Ecto neural progenitor cell (in vitro differentiated cells): ENCODE results near the gene SRSF12.
"Not testable (repeated sequence)": the region's sequence is repeated elsewhere in the genome, so short reads cannot be mapped to it uniquely, and the experiment has no call there.

Source experiments
- DNase-seq: peaks from one replicate; pipeline ENCODE4 v3.0.0-alpha.2; 2018; ENCODE audit warnings: low spot score

Gene SRSF12

DNA sequence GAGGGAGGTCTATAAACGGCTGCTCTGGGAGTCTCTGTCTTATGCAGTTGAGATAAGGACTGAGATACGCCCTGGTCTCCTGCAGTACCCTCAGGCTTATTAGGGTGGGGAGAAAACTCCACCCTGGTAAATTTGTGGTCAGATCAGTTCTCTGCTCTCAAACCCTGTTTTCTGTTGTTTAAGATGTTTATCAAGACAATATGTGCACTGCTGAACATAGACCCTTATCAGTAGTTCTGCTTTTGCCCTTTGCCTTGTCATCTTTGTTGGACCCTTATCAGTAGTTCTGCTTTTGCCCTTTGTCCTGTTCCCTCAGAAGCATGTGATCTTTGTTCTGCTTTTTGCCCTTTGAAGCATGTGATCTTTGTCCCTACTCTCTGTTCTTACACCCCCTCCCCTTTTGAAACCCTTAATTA is 10.4 kb upstream of the SRSF12 start:
- not testable (repeated sequence) for DNase-seq

DNA sequence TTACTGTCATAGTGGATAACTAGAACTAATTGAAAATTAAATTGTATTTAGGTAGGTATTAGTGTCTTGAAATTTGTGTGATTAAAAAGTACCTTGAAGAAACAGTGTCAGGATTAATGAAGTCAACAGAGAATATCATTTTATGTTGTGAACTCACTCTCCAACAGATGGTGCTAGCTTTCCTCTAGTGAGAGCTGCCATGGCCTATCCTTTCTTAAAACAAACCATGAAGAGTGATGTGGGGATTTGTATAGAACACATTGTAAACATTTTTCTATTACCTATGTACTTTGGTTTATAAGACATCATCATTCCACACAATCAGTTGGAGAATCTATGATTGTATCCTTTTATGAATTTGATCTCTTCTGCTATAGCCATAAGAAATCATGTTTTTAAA is 4.8 kb upstream of the SRSF12 start:
- DNase-seq = peak; percentile 5

DNA sequence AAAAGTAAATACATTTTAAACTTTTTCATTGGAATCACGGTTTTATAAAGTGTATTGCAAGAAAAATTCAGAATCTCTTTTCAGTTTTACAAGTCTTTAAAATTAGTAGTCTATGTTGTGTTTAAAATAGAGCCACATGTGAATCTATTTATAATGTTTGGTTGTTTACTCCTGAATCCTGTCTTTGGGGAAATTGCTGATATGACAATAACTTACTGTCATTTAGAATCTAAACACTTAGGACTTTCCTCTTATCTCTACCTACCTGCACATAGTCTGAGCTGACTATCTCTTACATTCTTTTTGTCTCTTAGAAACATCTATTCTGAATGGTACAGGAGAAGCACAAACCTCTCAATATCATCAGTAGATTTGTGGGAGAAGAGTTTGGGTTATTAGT is 4.1 kb upstream of the SRSF12 start:
- no peak for DNase-seq

DNA sequence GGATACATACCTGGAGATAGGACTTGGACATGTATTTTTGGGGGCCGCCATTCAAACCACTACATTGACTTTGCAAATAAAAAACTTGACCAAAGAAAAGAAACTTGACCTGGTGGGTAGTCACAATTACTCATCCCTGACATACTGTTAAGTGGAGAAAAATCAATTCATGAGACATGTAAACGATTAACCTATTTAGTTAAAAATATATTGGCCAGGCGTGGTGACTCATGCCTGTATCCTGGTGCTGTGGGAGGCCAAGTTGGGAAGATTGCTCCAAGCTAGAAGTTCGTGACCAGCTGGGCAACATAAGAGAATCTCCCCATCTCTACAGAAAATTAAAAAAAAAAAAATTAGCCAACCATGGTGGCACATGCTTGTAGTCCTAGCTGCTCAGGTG is 2.5 kb upstream of the SRSF12 start:
- DNase-seq = no peak

DNA sequence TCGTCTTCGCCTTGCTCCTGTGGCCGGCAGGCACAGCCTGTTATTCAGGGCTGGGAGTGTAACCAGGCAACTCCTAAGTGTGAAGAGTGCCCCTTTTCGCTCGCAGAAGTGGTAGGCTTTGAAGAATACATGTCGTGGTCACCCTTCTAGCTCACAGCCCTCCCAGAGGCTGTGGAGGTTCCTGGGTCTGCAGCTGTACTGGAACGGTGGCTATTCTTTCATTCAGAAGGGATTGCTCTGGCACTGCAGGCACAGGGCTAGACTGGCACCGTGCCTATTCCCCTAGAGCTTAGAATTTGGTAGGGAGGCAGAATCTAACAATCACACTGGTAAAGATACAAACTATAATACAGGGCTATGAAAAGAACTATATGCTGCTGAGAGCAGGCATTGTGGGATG is 1.1 kb upstream of the SRSF12 start:
- no peak for DNase-seq

DNA sequence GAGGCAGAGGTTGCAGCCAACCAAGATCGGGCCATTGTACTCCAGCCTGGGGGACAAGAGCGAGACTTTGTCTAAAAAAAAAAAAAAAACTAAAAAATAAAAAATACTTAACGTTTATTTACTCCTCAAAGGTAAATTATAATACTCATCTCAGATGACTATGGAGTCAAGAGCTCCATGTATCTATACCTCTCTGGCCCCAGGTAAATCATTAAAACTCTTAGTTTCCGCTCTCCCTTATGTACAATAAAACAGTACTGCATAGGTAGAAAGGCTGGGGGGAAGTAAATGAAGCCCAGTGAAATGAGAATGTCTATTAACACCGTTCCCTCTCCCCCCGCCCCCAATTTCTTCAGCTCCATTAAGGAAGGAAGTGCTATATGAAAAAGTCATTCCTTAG is 1.2 kb downstream of the SRSF12 start:
- DNase-seq = no peak

DNA sequence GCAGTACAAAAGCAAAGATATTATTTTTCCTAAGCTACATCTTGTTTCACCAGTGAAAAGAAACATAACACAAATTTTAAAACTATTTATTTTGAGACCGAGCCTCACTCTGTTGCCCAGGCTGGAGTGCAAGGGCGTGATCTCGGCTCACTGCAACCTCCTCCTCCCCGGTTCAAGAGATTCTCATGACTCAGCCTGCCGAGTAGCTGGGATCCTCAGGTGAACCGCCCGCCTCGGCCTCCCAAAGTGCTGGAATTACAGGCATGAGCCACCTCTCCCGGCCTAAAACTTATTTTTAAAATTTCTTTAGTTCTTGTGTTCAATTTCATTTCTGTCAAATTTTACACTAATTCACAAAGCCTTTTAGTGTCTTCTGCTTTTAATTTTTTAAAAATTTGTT is 5.9 kb downstream of the SRSF12 start:
- no peak for DNase-seq

DNA sequence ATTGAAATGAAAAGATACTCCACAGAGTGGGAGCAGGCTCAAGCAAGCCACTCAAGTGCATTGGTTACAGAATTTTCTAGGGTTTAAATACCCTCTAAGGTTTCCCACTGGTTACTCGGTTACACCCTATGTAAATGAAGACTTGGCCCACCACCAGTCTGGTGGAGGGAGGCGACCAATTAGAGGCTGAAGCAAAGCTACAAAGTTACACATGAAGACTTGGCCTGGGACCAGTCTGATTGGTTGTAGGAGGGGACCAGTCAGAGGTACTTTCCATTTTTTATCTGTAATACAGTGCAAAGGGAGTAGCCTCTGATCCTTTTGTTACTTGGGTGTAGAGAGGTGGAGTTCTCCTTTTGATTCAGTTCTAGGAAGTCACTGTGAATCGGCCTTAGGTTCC is 7.6 kb downstream of the SRSF12 start:
- DNase-seq = no peak

DNA sequence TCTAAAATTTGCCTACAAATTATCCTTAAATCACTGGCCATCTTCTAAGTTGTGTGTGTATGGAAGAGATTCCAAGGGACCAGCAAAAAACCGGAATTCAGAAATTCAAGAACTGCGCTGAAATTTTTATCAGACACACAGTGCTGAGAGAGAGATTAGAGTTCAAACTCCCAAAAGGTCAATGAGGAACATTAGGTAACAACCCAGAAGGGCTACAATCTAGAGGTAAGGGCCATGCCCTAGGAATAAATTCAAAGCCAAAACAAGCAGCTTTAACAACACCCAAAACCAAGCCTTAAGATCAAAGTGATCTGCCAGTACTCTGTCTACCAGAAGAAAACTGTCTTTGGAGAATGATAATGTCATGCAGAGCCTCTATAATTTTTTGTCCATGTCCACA is 17.8 kb downstream of the SRSF12 start:
- no peak for DNase-seq

DNA sequence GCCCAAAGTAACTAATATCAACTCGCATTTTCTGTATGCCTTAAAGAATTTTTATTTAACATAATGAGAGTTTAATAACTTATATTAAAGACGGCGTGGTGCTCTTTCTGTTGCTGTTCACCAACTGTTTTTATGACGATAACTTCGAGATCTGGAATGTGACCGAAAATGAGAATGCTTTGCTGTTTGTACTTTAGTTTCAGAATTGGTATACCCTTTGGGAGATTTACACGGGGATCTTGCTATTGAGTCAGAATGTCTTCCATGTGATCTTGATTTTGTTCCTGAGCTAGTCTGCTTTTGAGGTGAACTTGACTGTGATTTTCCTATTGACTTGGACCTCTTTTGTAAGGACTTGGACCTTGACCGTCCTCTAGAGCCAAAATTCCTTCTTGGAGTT is 19.4 kb downstream of the SRSF12 start:
- DNase-seq = no peak

DNA sequence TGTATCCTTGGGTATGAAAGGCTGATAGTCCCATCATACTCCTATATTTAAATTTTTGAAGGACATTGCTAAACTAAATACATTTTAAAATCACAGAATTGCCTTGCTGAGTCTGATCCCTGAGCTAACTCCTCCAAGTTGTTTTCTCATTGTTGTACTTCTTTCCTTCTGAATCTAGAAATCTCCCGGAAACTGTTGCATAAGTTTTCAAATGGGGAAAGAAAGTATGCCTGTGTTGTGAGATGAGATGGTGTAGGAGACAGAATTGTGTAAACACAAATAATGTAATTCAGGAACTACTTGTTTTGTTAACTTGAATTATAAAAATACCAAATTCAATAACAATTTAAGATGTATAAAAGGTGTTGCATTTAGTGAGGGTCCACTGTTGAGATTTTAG is 30.0 kb downstream of the SRSF12 start:
- no peak for DNase-seq

DNA sequence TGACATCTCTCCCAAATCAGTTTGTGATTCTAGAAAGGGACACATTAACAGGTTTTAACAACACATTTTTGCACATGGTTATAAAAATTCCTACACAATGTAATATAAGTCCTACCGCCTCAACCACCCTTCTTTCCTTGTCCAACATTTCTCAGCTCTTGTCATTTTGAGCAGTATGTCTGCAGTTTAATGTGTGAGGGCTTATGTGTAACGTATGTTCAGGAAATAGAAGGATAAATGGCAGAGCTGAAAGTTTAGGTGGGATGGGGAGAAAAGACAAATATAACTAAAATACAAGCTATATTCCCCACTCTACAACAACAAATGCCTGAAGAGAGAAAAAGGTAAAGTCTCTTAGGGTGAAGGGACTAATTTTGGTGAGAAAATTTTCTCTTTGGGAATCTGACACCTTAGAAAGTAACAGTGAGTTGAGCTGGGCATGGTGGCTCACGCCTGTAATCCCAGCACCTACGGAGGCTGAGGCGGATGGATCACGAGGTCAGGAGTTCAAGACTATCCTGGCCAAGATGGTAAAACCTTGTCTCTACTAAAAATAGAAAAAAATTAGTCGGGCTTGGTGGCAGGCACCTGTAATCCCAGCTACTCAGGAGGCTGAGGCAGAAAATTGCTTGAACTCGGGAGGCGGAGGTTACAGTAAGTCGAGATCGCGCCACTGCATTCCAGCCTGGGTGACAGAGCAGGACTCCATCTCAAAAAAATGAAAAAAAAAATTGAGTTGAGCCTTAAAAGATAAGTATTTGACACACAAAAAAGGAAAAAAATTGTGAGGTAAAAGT is 32.3 kb downstream of the SRSF12 start:
- DNase-seq = no peak

DNA sequence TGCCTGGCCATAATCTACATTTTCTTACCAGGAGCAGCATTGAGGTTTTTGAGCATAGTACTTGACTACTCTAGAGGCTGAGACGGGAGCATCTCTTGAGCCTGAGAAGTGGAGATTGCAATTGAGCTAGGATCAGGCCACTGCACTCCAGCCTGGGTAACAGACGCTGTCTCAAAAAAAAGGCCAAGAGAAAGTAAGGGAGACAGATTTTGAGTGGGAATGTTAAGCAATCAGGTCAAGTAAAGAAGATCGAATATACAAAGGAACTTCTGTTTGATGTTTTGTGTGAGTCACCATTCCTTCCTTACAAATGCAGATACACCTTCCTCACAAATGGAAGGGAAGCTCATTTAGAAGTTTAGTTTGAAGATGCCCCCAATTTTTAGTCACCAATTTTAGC is 32.9 kb downstream of the SRSF12 start:
- no peak for DNase-seq

DNA sequence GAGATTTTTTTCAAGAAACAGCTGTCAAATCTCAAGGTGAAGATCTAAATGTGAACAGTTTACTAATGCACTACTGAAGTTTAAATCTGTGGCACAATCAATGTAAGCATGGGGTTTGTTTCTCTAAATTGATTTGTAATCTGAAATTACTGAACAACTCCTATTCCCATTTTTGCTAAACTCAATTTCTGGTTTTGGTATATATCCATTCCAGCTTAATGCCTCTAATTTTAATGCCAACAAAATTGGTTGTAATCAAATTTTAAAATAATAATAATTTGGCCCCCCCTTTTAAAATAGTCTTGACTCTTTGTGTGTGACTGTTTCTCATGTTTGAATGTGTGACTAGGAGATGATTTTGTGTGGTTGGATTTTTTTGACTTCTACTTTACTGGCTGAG is 33.3 kb downstream of the SRSF12 start:
- no peak for DNase-seq

DNA sequence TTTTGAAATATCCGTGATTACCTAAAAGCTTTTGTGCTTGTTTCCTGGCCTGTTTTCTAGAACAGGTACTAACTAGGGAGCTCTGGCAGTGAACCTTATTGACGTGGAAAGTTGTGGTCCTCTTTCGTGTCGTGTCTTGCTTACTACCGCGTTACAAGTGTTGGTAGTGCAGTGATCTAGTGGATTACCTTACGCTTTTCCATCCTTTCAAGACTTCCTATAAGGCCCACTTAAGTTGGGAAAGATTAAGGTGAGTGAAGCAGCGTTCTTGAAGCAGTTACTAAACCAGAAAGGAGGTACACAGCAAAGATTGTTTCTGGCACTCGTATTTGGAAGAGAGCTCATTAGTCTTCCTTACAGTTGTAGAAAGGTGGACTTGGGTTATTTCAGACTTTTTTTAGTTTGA is 35.4 kb downstream of the SRSF12 start:
- DNase-seq = no peak

DNA sequence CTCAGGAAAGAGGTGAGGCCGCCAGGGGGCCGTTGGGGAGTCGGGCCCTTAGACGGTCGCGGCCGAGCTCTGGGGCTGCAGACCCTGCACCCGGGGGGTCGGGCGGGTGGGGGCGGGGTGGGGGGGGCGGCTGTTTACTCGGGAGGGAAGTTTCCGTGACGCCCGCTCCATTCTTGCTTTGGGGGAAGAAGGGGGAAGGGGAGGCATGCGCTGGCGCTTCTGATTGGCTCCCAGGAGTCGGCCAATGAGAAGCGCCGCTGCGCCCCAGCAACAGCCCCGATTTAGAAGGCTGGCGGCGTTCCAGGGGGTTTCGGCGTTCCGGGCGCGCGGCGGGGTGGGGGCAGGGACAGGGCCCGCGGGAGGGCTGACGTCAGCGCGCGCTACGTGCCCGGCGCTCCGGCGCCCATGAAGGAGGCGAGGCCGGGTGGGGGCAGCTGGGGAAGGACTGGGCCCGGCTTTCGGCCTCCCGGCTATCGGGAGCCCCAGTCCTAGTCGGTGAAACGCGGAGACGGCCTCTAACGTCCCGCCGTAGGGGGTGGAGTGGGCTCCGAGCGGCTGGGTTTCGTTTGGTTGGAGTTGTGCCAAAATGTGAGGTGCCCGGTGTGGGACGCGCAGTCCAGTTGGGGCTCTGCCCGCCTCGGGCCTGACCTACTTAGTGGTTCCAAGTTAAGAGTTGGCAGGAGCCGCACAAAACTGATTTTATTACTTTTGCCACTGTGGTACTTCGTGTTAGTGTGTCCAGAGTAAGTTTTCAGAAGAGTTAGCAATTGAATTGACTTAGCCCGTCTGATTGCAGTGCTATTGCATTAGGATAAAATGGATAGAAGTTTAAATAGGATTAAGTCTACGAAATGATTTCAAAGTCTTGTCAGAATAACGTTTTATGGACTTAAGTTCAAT is 36.2 kb downstream of the SRSF12 start:
- DNase-seq = peak; percentile 95

DNA sequence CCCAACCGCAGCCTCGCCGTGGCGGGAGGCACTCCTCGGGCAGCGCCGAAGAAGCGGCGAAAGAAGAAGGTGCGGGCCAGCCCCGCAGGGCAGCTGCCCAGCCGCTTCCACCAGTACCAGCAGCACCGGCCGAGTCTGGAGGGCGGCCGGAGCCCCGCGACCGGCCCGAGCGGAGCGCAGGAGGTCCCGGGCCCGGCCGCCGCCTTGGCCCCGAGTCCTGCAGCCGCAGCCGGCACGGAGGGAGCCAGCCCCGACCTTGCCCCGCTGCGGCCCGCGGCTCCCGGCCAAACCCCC is 36.8 kb downstream of the SRSF12 start:
- no peak for DNase-seq

DNA sequence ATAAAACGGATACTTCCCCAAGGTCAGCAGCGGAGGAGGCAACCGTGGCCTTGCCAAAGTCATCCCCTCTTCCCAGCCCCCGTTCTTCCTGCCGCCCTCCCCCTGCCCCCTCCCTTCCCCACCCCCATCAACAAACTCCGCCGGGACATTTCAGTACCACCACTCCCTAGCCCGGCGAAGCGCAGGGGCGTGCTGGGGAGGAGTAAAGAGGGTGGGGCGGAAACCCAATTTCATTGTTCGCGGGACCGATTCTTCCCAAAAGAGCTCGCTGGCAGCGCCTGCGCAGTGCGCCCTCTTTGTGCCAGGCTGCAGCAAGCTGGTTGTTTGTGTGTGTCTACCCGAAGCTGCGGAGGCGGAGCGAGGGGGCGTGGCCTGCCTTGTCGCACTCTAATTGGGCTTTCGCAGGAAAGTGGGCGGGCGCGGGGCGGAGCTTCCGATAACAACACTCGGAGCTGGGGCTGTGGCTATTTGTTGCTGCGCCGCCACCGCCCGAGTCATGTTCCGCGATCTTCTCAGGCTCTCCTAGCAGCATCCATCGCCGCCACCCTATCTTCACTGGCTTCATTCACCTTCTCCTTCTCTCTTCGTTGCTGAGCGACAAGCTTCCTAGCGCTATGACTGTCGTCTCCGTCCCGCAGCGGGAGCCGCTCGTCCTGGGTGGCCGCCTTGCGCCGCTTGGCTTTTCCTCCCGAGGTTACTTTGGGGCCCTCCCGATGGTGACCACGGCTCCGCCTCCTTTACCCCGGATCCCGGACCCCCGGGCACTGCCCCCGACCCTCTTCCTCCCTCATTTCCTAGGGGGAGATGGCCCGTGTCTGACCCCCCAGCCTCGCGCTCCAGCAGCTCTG is 37.4 kb downstream of the SRSF12 start, which contains the start of gene PNRC1:
Gene PNRC1 (plus strand): TSS at position 471 of the 848 bp plus-strand sequence. CDS start 144 bp downstream, at position 615.
- peak; percentile 100 for DNase-seq

DNA sequence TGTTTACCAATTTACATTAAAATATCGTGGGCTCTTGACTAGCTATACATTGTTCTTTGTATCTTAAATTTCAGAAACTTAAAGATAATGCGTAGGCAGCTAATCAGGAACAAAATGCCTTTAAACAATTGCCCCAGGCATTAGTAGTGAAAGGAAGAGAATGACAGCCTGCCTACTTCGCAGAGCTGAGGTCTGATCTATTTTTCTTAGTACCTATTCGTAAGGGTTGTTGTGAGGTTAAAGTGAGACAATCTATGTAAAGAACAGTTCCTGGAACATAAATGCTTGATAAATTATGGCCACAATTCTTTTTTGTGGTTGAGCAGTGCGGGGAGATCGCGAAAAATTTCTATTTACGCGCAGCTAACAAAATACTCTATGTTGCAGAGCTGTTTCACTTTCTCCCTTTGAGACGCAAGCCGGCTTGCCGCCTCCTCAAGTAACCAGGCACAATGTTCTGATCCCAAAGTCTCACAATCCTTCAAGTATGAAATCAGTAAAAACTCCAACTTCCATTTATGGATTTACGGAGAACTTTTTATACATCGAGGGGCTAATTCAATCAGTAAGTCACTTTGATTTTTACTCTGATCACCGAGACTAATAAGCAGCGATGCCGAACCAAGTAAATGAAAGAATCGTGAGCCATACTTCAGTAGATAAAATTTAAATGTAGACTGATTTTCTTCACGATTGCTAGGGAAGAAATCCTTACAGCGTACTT is 38.2 kb downstream of the SRSF12 start:
- DNase-seq = no peak

DNA sequence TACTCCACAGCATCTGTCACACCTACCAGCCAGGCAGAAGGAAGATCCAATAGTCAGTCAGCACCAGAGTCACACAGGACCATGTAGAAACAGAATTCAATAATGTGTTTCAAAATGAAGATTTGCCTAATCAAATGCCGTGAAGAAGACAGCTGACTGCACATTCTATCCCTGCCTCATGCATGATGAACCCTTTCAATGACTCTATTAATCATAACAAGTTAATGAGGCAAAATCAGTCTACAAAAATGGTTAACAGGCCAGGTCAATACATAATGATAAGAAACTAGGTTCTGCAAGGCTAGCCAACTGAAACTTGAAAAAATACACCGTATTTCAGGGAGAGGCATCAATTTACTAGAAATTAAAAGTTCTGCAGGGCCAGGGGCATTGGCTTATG is 44.0 kb downstream of the SRSF12 start:
- DNase-seq = no peak

DNA sequence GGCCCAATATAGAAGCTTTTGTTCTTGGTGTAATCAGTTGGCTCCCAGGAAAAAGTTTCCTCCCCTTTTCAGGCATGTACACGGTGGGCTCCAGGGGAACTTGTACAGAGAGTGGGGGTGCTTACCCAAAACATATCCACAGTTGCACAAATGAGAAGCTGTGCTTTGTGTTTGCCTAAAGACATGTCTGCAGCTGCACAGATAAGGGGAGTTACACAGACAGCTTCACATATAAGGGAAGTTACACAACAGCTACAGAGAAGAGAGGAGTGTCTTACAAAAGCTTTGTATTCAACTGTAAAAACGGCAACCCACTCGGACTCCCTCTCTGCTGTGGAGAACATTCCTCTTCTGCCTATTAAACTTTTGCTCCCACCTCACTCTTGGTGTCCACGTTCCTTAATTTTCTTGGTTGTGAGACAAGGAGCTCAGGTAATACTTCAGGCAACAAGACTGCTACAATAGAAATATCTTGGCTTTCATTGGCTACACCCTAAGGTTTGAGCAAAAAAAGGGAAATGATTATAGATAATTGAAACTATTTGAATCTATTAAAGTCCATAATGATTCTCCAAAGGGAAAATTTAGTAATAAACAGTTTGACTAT is 44.8 kb downstream of the SRSF12 start:
- no peak for DNase-seq
